NB4 (cell line): ENCODE measurements around the gene ST7L.
A peak's percentile ranks its signal among the peaks of the same experiment; 100 is the strongest.

ENCODE experiments used
- DNase-seq: peaks from one replicate; pipeline ENCODE4 v3.0.0; 2010; ENCODE audit warnings: low read depth
- H3K4me3 ChIP-seq: one replicate; pipeline ENCODE4 v1.5.1; 2011; ENCODE audit warnings: mild to moderate bottlenecking, low read depth, low read length, moderate library complexity
- CTCF ChIP-seq: IDR thresholded peaks from one replicate; pipeline ENCODE4 v1.5.1; 2012; ENCODE audit warnings: low read depth, low read length
- MAX ChIP-seq: IDR thresholded peaks from 2 replicates; pipeline ENCODE4 v1.6.1; 2011; ENCODE audit warnings: low read depth, low read length
- MYC ChIP-seq: IDR thresholded peaks from 2 replicates; pipeline ENCODE4 v1.6.1; 2011; ENCODE audit warnings: low read depth, low read length
- POLR2A ChIP-seq: IDR thresholded peaks from 2 replicates; pipeline ENCODE4 v1.6.1; 2011; ENCODE audit warnings: mild to moderate bottlenecking; ENCODE audit not compliant: insufficient read length; ENCODE audit errors: extremely low read depth

The ST7L gene

GRCh38 chr1:112524986-112525385, 94.0 kb downstream of the ST7L start:
- TF ChIP-seq CTCF (no peak), MYC (no peak), MAX (no peak), POLR2A (no peak)
- no peak overlapping the region for H3K4me3 ChIP-seq
- DNase-seq, result no peak

- H3K4me3 ChIP-seq, result no peak overlapping the region
- no peak for TF ChIP-seq CTCF
- TF ChIP-seq POLR2A, result no peak
- no peak for TF ChIP-seq MAX
- TF ChIP-seq MYC, result no peak
- DNase-seq, result no peak
Observed at GRCh38 chr1:112524251-112524650, 94.7 kb downstream of the ST7L start.

GRCh38 chr1:112522621-112523020, 96.3 kb downstream of the ST7L start:
- no peak for DNase-seq
- H3K4me3 ChIP-seq, result no peak overlapping the region
- TF ChIP-seq POLR2A (no peak), MAX (no peak), MYC (no peak), CTCF (no peak)

GRCh38 chr1:112520166-112520565, 98.8 kb downstream of the ST7L start:
- DNase-seq, result peak; percentile 11
- H3K4me3 ChIP-seq, result no peak overlapping the region
- TF ChIP-seq MAX, result no peak
- no peak for TF ChIP-seq CTCF
- no peak for TF ChIP-seq POLR2A
- TF ChIP-seq MYC, result no peak

- no peak for TF ChIP-seq MAX
- no peak for TF ChIP-seq POLR2A
- no peak for TF ChIP-seq MYC
- TF ChIP-seq CTCF, result no peak
- no peak overlapping the region for H3K4me3 ChIP-seq
- DNase-seq, result no peak
Observed at GRCh38 chr1:112518186-112518585, 100.8 kb downstream of the ST7L start.

- TF ChIP-seq MAX, result no peak
- no peak for TF ChIP-seq CTCF
- no peak for TF ChIP-seq POLR2A
- no peak for TF ChIP-seq MYC
- DNase-seq, result no peak
- no peak overlapping the region for H3K4me3 ChIP-seq
Observed at GRCh38 chr1:112517646-112518045, 101.3 kb downstream of the ST7L start.
